GM19463 (cell line): ENCODE measurements around the gene TTC7B.
"Not testable (repeated sequence)": the region's sequence is repeated elsewhere in the genome, so short reads cannot be mapped to it uniquely, and the experiment has no call there.

Source experiments
- ATAC-seq: cut with Tn5 transposase; IDR thresholded peaks from one replicate; pipeline ENCODE4 v1.9.1; 2021; ENCODE audit warnings: mild to moderate bottlenecking, moderate library complexity; ENCODE audit not compliant: unreplicated experiment

The TTC7B gene

GRCh38 chr14:90830931-90831701 lies 14.9 kb upstream of the TTC7B start:
- no peak for ATAC-seq

- ATAC-seq, result no peak
These were observed 13.4 kb upstream of the TTC7B start for GRCh38 chr14:90829677-90830076.

DNA sequence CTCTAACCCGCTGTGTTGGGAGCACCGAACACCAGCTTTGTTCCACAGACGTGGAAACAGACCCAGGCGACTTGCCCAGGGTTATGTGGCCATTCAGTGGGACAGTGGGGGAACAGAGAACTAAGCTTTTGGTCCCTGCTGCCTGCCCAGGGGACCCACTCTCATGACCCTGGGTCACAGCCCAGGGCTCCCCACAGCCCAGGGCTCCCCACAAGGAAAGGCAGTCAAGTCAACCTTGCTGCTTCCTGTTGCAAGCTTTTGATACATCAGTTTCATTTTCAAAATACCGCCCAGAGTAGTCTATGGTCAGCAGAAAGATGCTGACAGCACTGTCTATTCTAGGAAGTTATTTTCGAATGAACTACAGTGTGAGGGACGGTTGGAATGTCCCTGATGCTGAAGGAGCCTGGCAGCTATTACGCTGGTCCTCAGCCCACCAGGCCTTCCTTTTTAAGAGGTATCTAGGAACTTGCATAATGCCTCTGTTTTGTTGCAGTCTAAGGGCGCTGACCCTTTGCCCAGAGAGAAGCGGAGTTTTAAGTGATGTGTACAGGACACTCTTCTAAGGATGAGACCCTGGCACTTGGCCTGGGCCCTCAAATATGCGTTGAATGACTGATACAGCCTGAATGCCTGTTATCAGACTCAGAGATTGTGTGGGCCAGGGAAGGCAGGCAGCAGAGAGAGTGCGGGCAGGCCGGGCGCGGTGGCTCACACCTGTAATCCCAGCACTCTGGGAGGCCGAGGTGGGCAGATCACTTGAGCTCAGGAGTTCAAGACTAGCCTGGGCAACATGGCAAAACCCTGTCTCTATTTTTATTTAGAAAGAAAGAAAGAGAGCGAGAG lies 12.6 kb upstream of the TTC7B start:
- no peak for ATAC-seq

- ATAC-seq, result peak; percentile 100
These were observed 11.8 kb upstream of the TTC7B start for GRCh38 chr14:90827919-90828610.

DNA sequence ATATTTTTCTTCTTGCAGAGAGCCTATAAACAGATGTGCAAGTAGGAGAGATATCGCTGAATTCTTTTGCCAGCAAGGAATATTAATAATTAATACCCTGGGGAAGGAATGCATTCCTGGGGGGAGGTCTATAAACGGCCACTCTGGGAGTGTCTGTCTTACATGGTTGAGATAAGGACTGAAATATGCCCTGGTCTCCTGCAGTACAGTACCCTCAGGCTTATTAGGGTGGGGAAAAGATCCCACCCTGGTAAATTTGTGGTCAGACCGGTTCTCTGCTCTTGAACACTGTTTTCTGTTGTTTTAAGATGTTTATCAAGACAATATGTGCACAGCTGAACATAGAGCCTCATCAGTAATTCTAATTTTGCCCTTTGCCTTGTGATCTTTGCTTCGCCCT lies 7.3 kb upstream of the TTC7B start:
- not testable (repeated sequence) for ATAC-seq

DNA sequence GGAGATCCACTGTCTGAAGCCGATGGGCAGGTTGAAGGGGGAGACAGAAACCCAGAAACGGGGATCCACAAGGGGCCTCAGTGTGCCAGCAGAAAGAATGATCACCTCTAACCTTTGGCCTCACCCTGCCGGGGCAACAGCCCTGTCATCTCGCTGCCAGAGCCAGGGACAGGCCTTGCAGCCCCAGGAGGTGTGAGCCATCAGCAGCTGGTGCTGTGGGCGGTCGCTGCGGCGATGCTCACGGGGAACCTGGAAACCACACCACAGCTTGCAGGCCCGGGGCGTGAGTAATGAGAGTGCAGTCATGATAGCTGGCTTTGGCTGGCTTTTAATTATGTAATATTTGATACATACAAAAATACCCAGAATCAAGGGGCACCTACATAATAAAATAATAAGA lies 4.7 kb upstream of the TTC7B start:
- peak; percentile 71 for ATAC-seq

DNA sequence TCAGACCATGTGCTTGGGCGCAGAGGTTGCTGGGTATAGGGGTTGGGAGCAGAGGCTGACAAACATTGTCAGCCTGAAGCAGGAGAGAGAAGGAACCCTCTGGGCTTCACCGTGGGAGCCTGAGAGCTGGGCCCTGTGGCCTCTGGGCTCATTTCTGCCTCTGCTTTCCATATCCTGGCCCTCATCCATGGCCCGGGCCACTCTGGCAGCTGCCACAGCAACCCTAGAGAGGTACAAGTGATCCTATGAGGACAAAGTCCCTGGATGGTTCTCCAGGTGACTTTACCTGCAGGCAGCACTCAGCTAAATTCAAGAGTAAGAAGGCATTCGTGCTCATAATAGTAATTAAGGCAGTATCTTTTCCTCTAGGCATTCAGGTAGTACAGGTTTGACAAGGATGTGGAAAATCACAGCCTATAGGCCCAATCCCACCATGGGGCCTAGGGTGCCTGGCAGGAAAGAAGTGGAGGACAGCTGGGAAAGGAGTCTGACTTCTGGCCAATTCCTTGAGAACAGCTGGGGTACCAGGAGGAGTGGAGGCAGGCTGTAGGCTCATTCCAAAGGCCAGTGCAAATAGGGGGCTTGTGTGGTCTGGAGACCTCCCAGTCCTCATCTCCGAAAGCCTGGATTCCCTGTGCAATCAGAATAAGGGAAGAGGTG lies 3.6 kb upstream of the TTC7B start:
- no peak for ATAC-seq

GRCh38 chr14:90818715-90819114 lies 2.5 kb upstream of the TTC7B start:
- ATAC-seq, result no peak

- ATAC-seq, result no peak
These were observed 629 bp upstream of the TTC7B start for GRCh38 chr14:90816681-90817436.

GRCh38 chr14:90815572-90815821 lies 733 bp downstream of the TTC7B start:
- no peak for ATAC-seq

GRCh38 chr14:90814806-90815571 lies 1.2 kb downstream of the TTC7B start:
- ATAC-seq, result no peak

- no peak for ATAC-seq
These were observed 2.8 kb downstream of the TTC7B start for GRCh38 chr14:90813442-90813841.

DNA sequence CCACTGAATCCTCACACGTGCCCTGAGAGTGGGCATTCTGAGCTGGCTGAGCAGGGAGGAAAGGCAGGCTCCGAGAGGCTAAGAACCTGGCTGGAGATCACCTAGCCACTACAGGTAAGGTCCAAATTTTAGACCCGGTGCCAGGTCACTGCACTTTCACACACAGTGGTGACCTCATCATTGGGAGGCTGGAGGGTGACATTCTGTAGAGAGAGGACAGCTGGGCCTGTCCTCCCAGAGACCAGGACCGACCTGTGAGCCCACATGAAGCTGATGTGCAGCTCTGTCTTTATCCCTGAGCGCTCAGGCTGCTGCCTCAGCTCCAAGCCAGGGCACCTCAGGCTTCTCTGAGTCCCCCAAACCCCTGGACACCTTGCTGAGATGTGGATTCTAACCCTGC lies 4.1 kb downstream of the TTC7B start:
- ATAC-seq, result no peak

DNA sequence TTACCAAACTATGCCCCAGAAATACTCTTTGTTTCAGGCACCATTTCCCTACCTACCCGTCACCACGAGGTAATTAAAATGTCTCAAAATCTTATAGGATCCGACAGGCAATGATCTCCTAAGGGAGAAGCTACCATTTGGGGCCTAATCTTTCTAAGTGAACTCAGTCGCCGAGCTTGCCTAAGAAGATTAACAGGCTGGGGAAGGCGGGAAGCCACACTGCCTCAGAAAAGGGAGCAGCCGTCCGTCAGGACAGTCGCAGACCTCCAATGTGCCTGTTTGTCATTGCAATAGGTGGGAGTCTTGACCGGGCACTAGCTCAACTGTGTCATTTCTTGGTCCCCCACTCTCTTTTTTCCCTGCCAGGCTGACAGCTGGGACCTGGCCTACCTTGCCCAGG lies 4.6 kb downstream of the TTC7B start:
- no peak for ATAC-seq

DNA sequence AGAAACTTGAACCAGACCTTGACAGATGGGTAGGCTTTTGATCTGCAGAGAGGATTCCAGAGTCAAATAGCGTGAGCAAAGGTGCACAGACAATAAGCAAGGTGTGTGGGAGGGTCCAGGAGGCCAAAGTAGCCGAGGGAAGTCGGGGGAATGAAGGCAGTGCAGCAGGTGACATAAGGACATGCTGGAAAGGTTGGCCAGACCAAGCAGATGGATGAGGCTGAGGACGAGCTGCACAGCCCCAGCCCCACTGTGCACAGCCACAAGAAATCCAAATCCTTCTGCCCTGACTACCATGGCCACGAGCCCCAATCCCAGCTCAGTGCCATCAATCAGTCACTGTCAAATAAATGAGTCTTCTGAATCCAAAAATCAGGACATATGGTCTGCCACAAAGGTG lies 5.4 kb downstream of the TTC7B start:
- ATAC-seq, result no peak

- ATAC-seq, result no peak
These were observed 6.5 kb downstream of the TTC7B start for GRCh38 chr14:90809530-90810312.

- ATAC-seq, result no peak
These were observed 7.3 kb downstream of the TTC7B start for GRCh38 chr14:90808759-90809529.

GRCh38 chr14:90807060-90807459 lies 9.2 kb downstream of the TTC7B start:
- no peak for ATAC-seq
